Cerebellar cortex (tissue), 1 donor: Measurements from ENCODE around the gene HSD3B7.
A peak's percentile ranks its signal among the peaks of the same experiment; 100 is the strongest.
"Not testable (repeated sequence)": the region's sequence is repeated elsewhere in the genome, so short reads cannot be mapped to it uniquely, and the experiment has no call there.

ENCODE experiments used
- DNase-seq: peaks from one replicate; pipeline ENCODE4 v3.0.0-alpha.2; 2015; ENCODE audit warnings: low spot score

Gene HSD3B7

GRCh38 chr16:31002250-31002700 is 17.3 kb downstream of the HSD3B7 start:
- DNase-seq = no peak

GRCh38 chr16:31002862-31003341 is 17.9 kb downstream of the HSD3B7 start:
- DNase-seq = no peak

- DNase-seq = no peak
Measured at GRCh38 chr16:31003744-31004143, 18.7 kb downstream of the HSD3B7 start.

GRCh38 chr16:31004658-31005057 is 19.7 kb downstream of the HSD3B7 start:
- no peak for DNase-seq

GRCh38 chr16:31005350-31006085 is 20.5 kb downstream of the HSD3B7 start:
- DNase-seq = no peak

GRCh38 chr16:31006086-31006385 is 21.0 kb downstream of the HSD3B7 start:
- DNase-seq = peak; percentile 85

GRCh38 chr16:31006589-31006988 is 21.6 kb downstream of the HSD3B7 start:
- no peak for DNase-seq

GRCh38 chr16:31007684-31008083 is 22.7 kb downstream of the HSD3B7 start:
- DNase-seq = no peak

GRCh38 chr16:31008149-31008548 is 23.1 kb downstream of the HSD3B7 start:
- DNase-seq = no peak

GRCh38 chr16:31008551-31008950 is 23.5 kb downstream of the HSD3B7 start:
- no peak for DNase-seq

- no peak for DNase-seq
Measured at GRCh38 chr16:31009120-31009519, 24.1 kb downstream of the HSD3B7 start.

- peak; percentile 44 for DNase-seq
Measured at GRCh38 chr16:31009894-31010584, 25.0 kb downstream of the HSD3B7 start.

GRCh38 chr16:31010585-31011325 is 25.7 kb downstream of the HSD3B7 start, which contains the start of gene STX1B:
Gene STX1B, minus strand, starts transcription at chr16:31010638. Its CDS starts 242 bp downstream, at chr16:31010396.
- DNase-seq = peak; percentile 85

GRCh38 chr16:31011815-31012214 is 26.8 kb downstream of the HSD3B7 start:
- not testable (repeated sequence) for DNase-seq

GRCh38 chr16:31013292-31013691 is 28.3 kb downstream of the HSD3B7 start:
- not testable (repeated sequence) for DNase-seq

GRCh38 chr16:31016018-31016417 is 31.0 kb downstream of the HSD3B7 start:
- DNase-seq = peak; percentile 40

- DNase-seq = not testable (repeated sequence)
Measured at GRCh38 chr16:31017756-31018155, 32.7 kb downstream of the HSD3B7 start.

- no peak for DNase-seq
Measured at GRCh38 chr16:31020536-31020935, 35.5 kb downstream of the HSD3B7 start.

GRCh38 chr16:31022544-31023251 is 37.7 kb downstream of the HSD3B7 start:
- DNase-seq = no peak

- no peak for DNase-seq
Measured at GRCh38 chr16:31023252-31023602, 38.2 kb downstream of the HSD3B7 start.

GRCh38 chr16:31023627-31024226 is 38.7 kb downstream of the HSD3B7 start:
- no peak for DNase-seq

GRCh38 chr16:31025339-31025738 is 40.3 kb downstream of the HSD3B7 start:
- no peak for DNase-seq
